Natural killer cell treated with Interleukin-12 subunit alpha and Interleukin-12 subunit beta and Interleukin-15 and Interleukin-18, amount 100 ng/mL, for 72 hours (primary cell): ENCODE data around the gene INTS11. TPM values are rescaled to one million over a fixed set of nuclear protein-coding genes. Genes with fewer than 3 reads are reported as not detected.
A peak's percentile ranks its signal among the peaks of the same experiment; 100 is the strongest.

ENCODE experiments used
- ATAC-seq, 2 donors: fragments of 150-1000 bp; cut with Tn5 transposase in 1 of 2; sonication (Bioruptor Pico), chemical (Tn5 transposase) in 1 of 2; 2 replicates each; pipeline ENCODE4 v1.10.0; 2021
- DNase-seq: peaks from one replicate; pipeline ENCODE4 v3.0.0; 2022; ENCODE audit warnings: low spot score
- H3K27ac Mint-ChIP-seq, 2 donors: 1 replicate in 1 of 2; 2 replicates in 1 of 2; pipeline ENCODE4 v1.8.0; 2022; ENCODE audit warnings: mixed read lengths in 2 of 2, mild to moderate bottlenecking in 1 of 2, moderate library complexity in 1 of 2
- H3K27me3 Mint-ChIP-seq, 2 donors: 1 replicate in 1 of 2; 2 replicates in 1 of 2; pipeline ENCODE4 v1.8.0; 2022; ENCODE audit warnings: mixed read lengths in 2 of 2
- H3K36me3 Mint-ChIP-seq: one replicate; pipeline ENCODE4 v1.8.0; 2022; ENCODE audit warnings: mixed read lengths
- H3K4me1 Mint-ChIP-seq, 2 donors: 1 replicate in 1 of 2; 2 replicates in 1 of 2; pipeline ENCODE4 v1.8.0; 2022; ENCODE audit warnings: low read depth in 2 of 2, mixed read lengths in 2 of 2, mild to moderate bottlenecking in 1 of 2
- H3K4me3 Mint-ChIP-seq: one replicate; pipeline ENCODE4 v1.8.0; 2022; ENCODE audit warnings: mixed read lengths
- H3K9me3 Mint-ChIP-seq: 2 replicates; pipeline ENCODE4 v1.8.0; 2022; ENCODE audit warnings: mixed read lengths
- total RNA-seq, 2 donors: library from RNA; stranded (reverse); gene quantifications; one replicate each; pipeline ENCODE4 v1.2.3, GENCODE V29; 2022

The INTS11 gene
- total RNA-seq, 2 donors from 2014 or later, result 122 to 204 TPM

- peaks cover 12 to 14% of the 10 kb centered on the region in 2 donors for H3K4me1 Mint-ChIP-seq
- no peak for DNase-seq
- H3K27me3 Mint-ChIP-seq, result no peaks in the 10 kb centered on the region
- no peaks in the 10 kb centered on the region for H3K36me3 Mint-ChIP-seq
- peak overlapping the region; percentile 62 to 70 for H3K27ac Mint-ChIP-seq
- no peaks in the 10 kb centered on the region for H3K9me3 Mint-ChIP-seq
- ATAC-seq, result no peak
- peak overlapping the region; percentile 91 for H3K4me3 Mint-ChIP-seq
Measured at GRCh38 chr1:1305300-1306069, 19.0 kb downstream of the INTS11 start.

DNA sequence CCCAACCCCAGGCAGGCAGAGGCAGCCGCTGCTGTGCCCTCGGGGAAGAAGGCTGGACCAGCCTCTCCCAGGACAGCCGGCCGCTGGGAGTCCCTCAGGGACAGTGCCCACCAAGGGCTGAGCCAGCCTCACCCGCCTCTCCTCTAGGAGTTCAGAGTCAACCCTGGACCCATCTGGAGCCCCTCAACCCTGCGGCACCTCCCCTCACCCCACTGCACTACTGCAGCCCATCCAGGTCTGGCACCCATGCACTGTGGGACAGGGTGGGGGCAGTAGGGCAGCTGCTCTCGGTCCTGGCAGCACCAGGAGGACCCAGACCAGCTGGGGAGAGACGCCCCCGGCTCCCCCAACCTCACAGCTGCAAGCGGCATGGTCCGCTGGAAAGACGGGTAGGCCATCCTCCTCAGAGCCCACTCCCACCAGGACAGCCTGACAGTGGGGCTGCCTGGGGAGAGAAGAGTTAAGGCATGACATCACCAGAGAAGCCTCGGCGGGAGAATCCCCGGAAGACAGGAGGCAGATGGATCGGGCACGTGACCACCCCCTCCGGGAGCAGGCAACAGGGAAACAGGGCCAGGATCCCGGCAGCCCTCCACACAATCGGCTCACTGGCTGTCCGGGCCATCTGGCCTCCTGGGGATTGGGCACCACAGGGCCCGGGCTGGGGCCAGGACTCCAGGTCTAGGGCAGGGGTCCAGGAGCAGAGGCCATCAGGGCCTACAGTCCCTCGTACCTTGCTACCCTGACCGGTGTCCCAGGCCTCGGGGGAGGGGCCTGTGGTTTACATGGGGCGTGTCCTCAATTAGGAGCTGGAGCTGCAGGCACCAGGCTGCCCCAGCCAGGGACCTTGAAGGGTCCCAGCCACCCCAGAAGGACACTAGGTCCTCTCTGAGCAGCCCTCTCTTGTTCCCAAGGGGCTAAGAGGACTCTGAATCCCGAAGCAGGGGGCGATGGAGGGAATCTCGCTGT is 19.8 kb downstream of the INTS11 start:
- H3K36me3 Mint-ChIP-seq, result no peaks in the 10 kb centered on the region
- no peak overlapping the region for H3K27ac Mint-ChIP-seq
- H3K4me3 Mint-ChIP-seq, result peak overlapping the region; percentile 27
- H3K9me3 Mint-ChIP-seq, result no peaks in the 10 kb centered on the region
- no peaks in the 10 kb centered on the region for H3K27me3 Mint-ChIP-seq
- DNase-seq (no peak), ATAC-seq (no peak)
- H3K4me1 Mint-ChIP-seq, result peaks cover 12 to 14% of the 10 kb centered on the region in 2 donors

DNA sequence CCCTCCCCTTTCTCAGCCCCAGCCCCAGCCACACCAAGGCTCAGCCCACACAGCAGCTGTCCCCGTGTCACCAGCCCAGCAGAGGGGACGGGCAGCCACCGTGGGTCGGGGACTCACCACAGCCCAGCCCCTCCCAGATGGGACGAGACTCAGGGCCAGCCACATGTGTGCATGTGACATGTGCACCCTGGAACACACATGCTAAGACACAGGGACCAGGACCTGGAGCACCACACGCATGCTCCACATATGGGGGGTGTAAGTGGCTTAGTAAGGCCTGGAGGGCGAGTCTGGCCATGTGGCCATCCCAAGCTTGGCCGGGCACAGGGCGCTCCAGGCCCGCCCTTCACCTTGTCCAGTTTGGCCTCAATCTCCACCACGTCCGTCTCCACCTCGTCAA is 20.7 kb downstream of the INTS11 start:
- ATAC-seq (no peak), DNase-seq (no peak)
- H3K4me3 Mint-ChIP-seq, result no peak overlapping the region
- no peaks in the 10 kb centered on the region for H3K36me3 Mint-ChIP-seq
- no peak overlapping the region for H3K27ac Mint-ChIP-seq
- H3K9me3 Mint-ChIP-seq, result no peaks in the 10 kb centered on the region
- peaks cover 12 to 14% of the 10 kb centered on the region in 2 donors for H3K4me1 Mint-ChIP-seq
- no peaks in the 10 kb centered on the region for H3K27me3 Mint-ChIP-seq

- no peaks in the 10 kb centered on the region for H3K27me3 Mint-ChIP-seq
- ATAC-seq (no peak), DNase-seq (no peak)
- H3K9me3 Mint-ChIP-seq, result no peaks in the 10 kb centered on the region
- H3K4me3 Mint-ChIP-seq, result no peak overlapping the region
- H3K36me3 Mint-ChIP-seq, result no peaks in the 10 kb centered on the region
- no peak overlapping the region for H3K27ac Mint-ChIP-seq
- H3K4me1 Mint-ChIP-seq, result peaks cover 12 to 14% of the 10 kb centered on the region in 2 donors
Measured at GRCh38 chr1:1302951-1303509, 21.4 kb downstream of the INTS11 start.

DNA sequence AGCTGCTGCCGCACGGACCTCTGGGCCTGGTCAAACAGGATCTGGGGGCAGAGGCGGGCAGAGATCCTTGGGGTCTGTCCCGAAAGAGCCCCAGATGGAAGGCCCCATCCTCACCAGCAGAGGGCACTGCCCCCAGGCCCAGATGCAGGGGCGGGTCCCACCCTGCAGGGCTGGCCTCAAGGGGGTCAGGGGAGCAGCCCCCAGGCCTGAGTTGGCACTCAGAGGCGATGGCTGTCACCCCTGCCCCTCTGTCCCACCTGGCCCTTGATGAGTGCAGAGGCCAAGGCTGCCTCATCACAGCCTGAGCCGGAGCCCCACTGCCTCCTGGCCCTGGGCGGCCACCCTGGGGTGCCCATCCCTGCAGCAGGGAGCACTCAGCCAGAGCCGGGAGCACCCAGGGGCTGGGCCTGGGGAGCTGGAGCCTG is 22.4 kb downstream of the INTS11 start:
- H3K27me3 Mint-ChIP-seq, result no peaks in the 10 kb centered on the region
- no peak for DNase-seq
- no peak overlapping the region for H3K27ac Mint-ChIP-seq
- H3K9me3 Mint-ChIP-seq, result no peaks in the 10 kb centered on the region
- peaks cover 11 to 12% of the 10 kb centered on the region in 2 donors for H3K4me1 Mint-ChIP-seq
- H3K36me3 Mint-ChIP-seq, result no peaks in the 10 kb centered on the region
- ATAC-seq, result no peak
- no peak overlapping the region for H3K4me3 Mint-ChIP-seq

- H3K4me3 Mint-ChIP-seq, result no peak overlapping the region
- no peak overlapping the region for H3K27ac Mint-ChIP-seq
- H3K9me3 Mint-ChIP-seq, result no peaks in the 10 kb centered on the region
- no peak for DNase-seq
- H3K4me1 Mint-ChIP-seq, result no peaks in the 10 kb centered on the region
- no peaks in the 10 kb centered on the region for H3K36me3 Mint-ChIP-seq
- no peaks in the 10 kb centered on the region for H3K27me3 Mint-ChIP-seq
- ATAC-seq, result no peak
Measured at GRCh38 chr1:1300352-1300739, 24.1 kb downstream of the INTS11 start.

DNA sequence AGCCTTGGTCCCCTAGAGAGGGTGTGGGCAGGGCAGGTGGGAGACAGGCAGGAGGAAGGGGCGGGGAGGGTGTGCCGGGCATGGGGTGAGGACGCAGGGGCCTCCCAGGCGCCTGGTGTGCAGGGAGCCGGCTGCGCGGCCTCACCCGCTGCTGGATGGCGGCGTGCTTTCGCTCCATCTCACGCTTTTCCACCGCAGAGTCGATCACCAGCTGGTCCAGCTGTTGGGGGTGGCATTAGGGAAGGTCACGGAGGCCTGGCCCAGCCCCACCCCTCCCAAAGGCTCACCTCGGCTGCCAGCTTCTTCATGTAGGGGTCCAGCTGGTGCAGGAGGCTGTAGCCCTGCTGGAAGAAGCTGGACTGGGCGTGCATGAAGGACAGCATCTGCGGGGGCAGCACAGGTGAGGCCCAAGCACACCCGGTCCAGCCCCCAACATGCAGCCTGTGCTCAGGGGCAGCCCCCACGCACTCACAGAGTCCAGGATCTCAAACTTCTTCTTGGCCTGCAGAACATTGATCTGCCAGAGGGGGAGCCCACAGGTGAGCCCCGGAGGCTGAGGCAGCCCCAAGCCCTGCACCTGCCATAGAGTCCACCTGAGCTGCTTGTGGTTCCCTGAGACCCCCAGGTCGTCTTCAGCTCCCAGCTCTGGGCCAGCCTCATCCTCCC is 24.6 kb downstream of the INTS11 start:
- no peak overlapping the region for H3K4me3 Mint-ChIP-seq
- no peaks in the 10 kb centered on the region for H3K4me1 Mint-ChIP-seq
- ATAC-seq (peak in 1 of 2 donors; percentile 20), DNase-seq (no peak)
- no peaks in the 10 kb centered on the region for H3K27me3 Mint-ChIP-seq
- H3K27ac Mint-ChIP-seq, result no peak overlapping the region
- H3K9me3 Mint-ChIP-seq, result no peaks in the 10 kb centered on the region
- no peaks in the 10 kb centered on the region for H3K36me3 Mint-ChIP-seq

GRCh38 chr1:1298861-1299685 is 25.4 kb downstream of the INTS11 start:
- no peak for ATAC-seq
- Mint-ChIP-seq H3K4me3 (no peak overlapping the region), H3K36me3 (no peaks in the 10 kb centered on the region), H3K27me3 (no peaks in the 10 kb centered on the region), H3K9me3 (no peaks in the 10 kb centered on the region), H3K4me1 (no peaks in the 10 kb centered on the region), H3K27ac (no peak overlapping the region)
- DNase-seq, result no peak

GRCh38 chr1:1297802-1298424 is 26.5 kb downstream of the INTS11 start:
- H3K4me3 Mint-ChIP-seq, result no peak overlapping the region
- no peaks in the 10 kb centered on the region for H3K4me1 Mint-ChIP-seq
- H3K27ac Mint-ChIP-seq, result no peak overlapping the region
- no peaks in the 10 kb centered on the region for H3K27me3 Mint-ChIP-seq
- ATAC-seq, result peak in 1 of 2 donors; percentile 2
- H3K36me3 Mint-ChIP-seq, result no peaks in the 10 kb centered on the region
- DNase-seq, result no peak
- no peaks in the 10 kb centered on the region for H3K9me3 Mint-ChIP-seq

DNA sequence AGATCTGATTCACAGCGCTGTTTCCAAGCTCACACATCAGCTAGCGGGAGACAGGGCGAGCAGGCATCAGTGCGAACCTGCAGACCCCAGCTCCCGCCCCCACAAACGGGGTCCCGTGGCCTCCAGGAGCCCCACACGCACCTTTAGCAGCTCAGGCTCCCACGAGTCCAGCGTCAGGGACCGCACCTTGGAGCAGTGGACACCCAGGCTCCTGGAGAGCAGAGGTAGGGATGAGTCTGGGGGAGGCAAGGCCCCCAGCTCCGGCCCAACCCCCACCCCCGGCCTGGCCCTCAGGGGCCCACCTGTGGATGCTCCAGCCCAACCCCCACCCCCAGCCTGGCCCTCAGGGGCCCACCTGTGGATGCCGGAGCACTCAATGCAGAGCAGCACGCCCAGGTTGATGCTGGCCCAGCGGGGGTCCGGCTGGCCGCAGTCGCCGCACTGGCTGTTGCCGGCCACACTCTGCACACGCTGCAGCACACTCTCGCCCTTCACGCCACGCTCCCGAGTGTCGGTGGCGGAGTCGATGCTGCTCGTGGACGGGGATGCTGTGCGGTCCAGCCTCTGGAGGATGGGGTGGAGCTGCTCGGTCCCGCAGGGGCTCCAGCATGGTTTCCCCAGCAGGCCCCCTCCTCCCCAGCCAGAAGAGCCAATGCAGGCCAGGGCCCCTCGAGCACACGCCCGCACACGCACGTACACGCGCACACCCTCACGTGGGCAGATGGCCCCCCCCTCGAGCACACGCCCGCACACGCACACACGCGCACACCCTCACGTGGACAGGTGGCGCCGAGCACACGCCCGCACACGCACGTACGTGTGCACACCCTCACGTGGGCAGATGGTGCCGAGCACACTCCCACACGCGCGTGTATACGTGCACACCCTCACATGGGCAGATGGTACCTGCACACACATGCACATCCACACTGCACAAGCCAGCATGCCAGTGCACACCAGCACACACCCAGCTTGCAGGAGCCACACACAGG is 28.1 kb downstream of the INTS11 start:
- Mint-ChIP-seq H3K4me1 (no peaks in the 10 kb centered on the region), H3K4me3 (no peak overlapping the region), H3K27me3 (no peaks in the 10 kb centered on the region), H3K9me3 (no peaks in the 10 kb centered on the region), H3K36me3 (no peaks in the 10 kb centered on the region), H3K27ac (no peak overlapping the region)
- DNase-seq, result no peak
- no peak for ATAC-seq

GRCh38 chr1:1295154-1295923 is 29.1 kb downstream of the INTS11 start:
- H3K36me3 Mint-ChIP-seq, result no peaks in the 10 kb centered on the region
- no peaks in the 10 kb centered on the region for H3K9me3 Mint-ChIP-seq
- no peaks in the 10 kb centered on the region for H3K27me3 Mint-ChIP-seq
- no peak overlapping the region for H3K4me3 Mint-ChIP-seq
- H3K4me1 Mint-ChIP-seq, result no peaks in the 10 kb centered on the region
- no peak for DNase-seq
- H3K27ac Mint-ChIP-seq, result no peak overlapping the region
- ATAC-seq, result no peak
